GM20000 (cell line): ENCODE results near the gene SEMA3C.

Source experiments
- DNase-seq: peaks from one replicate; pipeline ENCODE4 v3.0.0; 2012; ENCODE audit warnings: low spot score
- CTCF ChIP-seq: IDR thresholded peaks from 2 replicates; pipeline ENCODE4 v1.5.1; 2012; ENCODE audit warnings: mild to moderate bottlenecking, control low read depth; ENCODE audit errors: extremely low read depth, missing control alignments

Gene SEMA3C

GRCh38 chr7:80763289-80763688, 155.6 kb downstream of the SEMA3C start:
- TF ChIP-seq CTCF: no peak
- DNase-seq: no peak

- DNase-seq: no peak
Observed at GRCh38 chr7:80760292-80760691, 158.6 kb downstream of the SEMA3C start.

GRCh38 chr7:80752954-80753690, 165.7 kb downstream of the SEMA3C start:
- DNase-seq: no peak
- no peak for TF ChIP-seq CTCF

More at GRCh38 chr7:80760292-80760691, 158.6 kb downstream of the SEMA3C start:
- TF ChIP-seq CTCF: no peak

GRCh38 chr7:80749270-80749669, 169.6 kb downstream of the SEMA3C start:
- TF ChIP-seq CTCF: no peak
- no peak for DNase-seq

GRCh38 chr7:80748363-80749042, 170.3 kb downstream of the SEMA3C start:
- no peak for DNase-seq
- TF ChIP-seq CTCF: no peak

- DNase-seq: no peak
- TF ChIP-seq CTCF: no peak
Observed at GRCh38 chr7:80740778-80741545, 177.9 kb downstream of the SEMA3C start.
